Endodermal cell (in vitro differentiated cells): ENCODE data around the gene MKLN1. TPM values are rescaled to one million over a fixed set of nuclear protein-coding genes. Genes with fewer than 3 reads are reported as not detected.

Experiments
- DNase-seq: peaks from one replicate; pipeline ENCODE4 v3.0.0-alpha.2; 2017
- H3K27ac ChIP-seq: 2 replicates; pipeline ENCODE4 v1.5.1; 2013; ENCODE audit warnings: mild to moderate bottlenecking, low read depth, low read length, moderate library complexity
- H3K27me3 ChIP-seq: 2 replicates; pipeline ENCODE4 v1.6.1; 2013; ENCODE audit warnings: mild to moderate bottlenecking, low read length, moderate library complexity; ENCODE audit not compliant: insufficient read depth, control insufficient read depth, poor library complexity, severe bottlenecking
- H3K36me3 ChIP-seq: 2 replicates; pipeline ENCODE4 v1.7.0; 2013; ENCODE audit warnings: mild to moderate bottlenecking, low read length, moderate library complexity; ENCODE audit not compliant: control insufficient read depth, insufficient read depth
- H3K4me1 ChIP-seq: one replicate; pipeline ENCODE4 v1.7.0; 2013; ENCODE audit warnings: low read length; ENCODE audit not compliant: control insufficient read depth, insufficient read depth
- H3K4me3 ChIP-seq: 2 replicates; pipeline ENCODE4 v1.5.1; 2013; ENCODE audit warnings: mild to moderate bottlenecking, low read length, moderate library complexity
- H3K9ac ChIP-seq: 2 replicates; pipeline ENCODE4 v1.6.1; 2013; ENCODE audit warnings: mild to moderate bottlenecking, low read length, moderate library complexity; ENCODE audit not compliant: poor library complexity, severe bottlenecking; ENCODE audit errors: extremely low read depth
- H3K9me3 ChIP-seq: 2 replicates; pipeline ENCODE4 v1.6.1; 2013; ENCODE audit warnings: mild to moderate bottlenecking, low read length, moderate library complexity; ENCODE audit not compliant: control insufficient read depth
- H3K27ac Mint-ChIP-seq: 2 replicates; pipeline ENCODE4 v1.8.0; 2020; ENCODE audit warnings: mixed read lengths
- H3K27me3 Mint-ChIP-seq: 2 replicates; pipeline ENCODE4 v1.8.0; 2021; ENCODE audit warnings: mild to moderate bottlenecking, mixed read lengths; ENCODE audit not compliant: insufficient read depth
- H3K36me3 Mint-ChIP-seq: 2 replicates; pipeline ENCODE4 v1.8.0; 2020; ENCODE audit warnings: low read depth, mixed read lengths
- H3K4me1 Mint-ChIP-seq: 2 replicates; pipeline ENCODE4 v1.8.0; 2020; ENCODE audit warnings: mixed read lengths
- H3K4me3 Mint-ChIP-seq: 2 replicates; pipeline ENCODE4 v1.8.0; 2020; ENCODE audit warnings: mild to moderate bottlenecking, moderate library complexity, mixed read lengths
- H3K9me3 Mint-ChIP-seq: 2 replicates; pipeline ENCODE4 v1.8.0; 2020; ENCODE audit warnings: mild to moderate bottlenecking, mixed read lengths
- CTCF ChIP-seq: fragments of 200-600 bp; sonication (generic); conservative IDR thresholded peaks from 2 replicates; pipeline ENCODE4 v1.5.0; 2021; ENCODE audit warnings: antibody characterized with exemption, mild to moderate bottlenecking
- WGBS, 2 experiments: methylation state at CpG; one replicate each; pipeline versions ENCODE4 v1.1.5 to v1.1.7; 2013; ENCODE audit warnings: missing lambda C conversion rate in 2 of 2, mixed read lengths in 1 of 2; ENCODE audit not compliant: insufficient coverage in 1 of 2, insufficient read length in 1 of 2; 5-methylcytosine and 5-hydroxymethylcytosine counted together
- total RNA-seq, 2 donors: library from RNA; stranded (reverse); fragmentation: NEBNext Ultra II Directional in 1 of 2; extraction: Animal tissue kit (Norgen Biotek cat#: 25700) in 1 of 2; gene quantifications; 2 replicates in 1 of 2; 3 replicates in 1 of 2; pipeline ENCODE4 v1.2.1, GENCODE V29; 2021

Gene MKLN1
- total RNA-seq, 2 donors from 2014 or later = 69.3 to 71.8 TPM

GRCh38 chr7:131494182-131494581 is 166.5 kb downstream of the MKLN1 start:
- peaks cover 41% of the 10 kb centered on the region for H3K36me3 ChIP-seq
- no peaks in the 10 kb centered on the region for H3K27me3 Mint-ChIP-seq
- peaks cover 30% of the 10 kb centered on the region for H3K36me3 Mint-ChIP-seq
- H3K9me3 ChIP-seq = no peaks in the 10 kb centered on the region
- no peak for DNase-seq
- no peaks in the 10 kb centered on the region for H3K27me3 ChIP-seq
- WGBS, 2 experiments = 100% methylated on average over 1 of the region's 2 CpGs; no CpG with 5 or more reads in 1 of the 2 experiments
- H3K4me1 ChIP-seq = no peaks in the 10 kb centered on the region
- no peaks in the 10 kb centered on the region for H3K4me1 Mint-ChIP-seq
- no peak overlapping the region for H3K9ac ChIP-seq
- H3K4me3 ChIP-seq = no peak overlapping the region
- H3K27ac ChIP-seq = no peak overlapping the region
- H3K27ac Mint-ChIP-seq = no peak overlapping the region
- H3K4me3 Mint-ChIP-seq = no peak overlapping the region
- no peaks in the 10 kb centered on the region for H3K9me3 Mint-ChIP-seq
- TF ChIP-seq CTCF = no peak

- WGBS, 2 experiments = 92 to 97% methylated on average over 5 to 7 of the region's 7 CpGs
- H3K27ac Mint-ChIP-seq = peak overlapping the region; percentile 7
- no peak overlapping the region for H3K27ac ChIP-seq
- no peak overlapping the region for H3K9ac ChIP-seq
- no peak overlapping the region for H3K4me3 Mint-ChIP-seq
- no peak for TF ChIP-seq CTCF
- no peaks in the 10 kb centered on the region for H3K4me1 ChIP-seq
- H3K4me3 ChIP-seq = no peak overlapping the region
- H3K36me3 ChIP-seq = peaks cover 53% of the 10 kb centered on the region
- H3K27me3 ChIP-seq = no peaks in the 10 kb centered on the region
- H3K27me3 Mint-ChIP-seq = no peaks in the 10 kb centered on the region
- DNase-seq = no peak
- no peaks in the 10 kb centered on the region for H3K4me1 Mint-ChIP-seq
- H3K9me3 Mint-ChIP-seq = no peaks in the 10 kb centered on the region
- H3K36me3 Mint-ChIP-seq = peaks cover 44% of the 10 kb centered on the region
- H3K9me3 ChIP-seq = no peaks in the 10 kb centered on the region
Observed at GRCh38 chr7:131495669-131496498, 168.2 kb downstream of the MKLN1 start.

- Mint-ChIP-seq H3K36me3 (peaks cover 53% of the 10 kb centered on the region), H3K4me3 (no peak overlapping the region), H3K9me3 (no peaks in the 10 kb centered on the region), H3K27me3 (no peaks in the 10 kb centered on the region), H3K27ac (peak overlapping the region; percentile 69), H3K4me1 (peaks cover 3% of the 10 kb centered on the region)
- H3K27ac ChIP-seq = no peak overlapping the region
- TF ChIP-seq CTCF = no peak
- peaks cover 68% of the 10 kb centered on the region for H3K36me3 ChIP-seq
- 93 to 100% methylated on average over 3 to 7 of the region's 7 CpGs for WGBS, 2 experiments
- no peaks in the 10 kb centered on the region for H3K9me3 ChIP-seq
- no peaks in the 10 kb centered on the region for H3K27me3 ChIP-seq
- DNase-seq = no peak
- no peak overlapping the region for H3K9ac ChIP-seq
- H3K4me3 ChIP-seq = no peak overlapping the region
- H3K4me1 ChIP-seq = peaks cover under 1% of the 10 kb centered on the region
Observed at GRCh38 chr7:131497454-131497853, 169.8 kb downstream of the MKLN1 start.
